ENCODE results near the gene CACNG7. TPM values are rescaled to one million over a fixed set of nuclear protein-coding genes. Genes with fewer than 3 reads are reported as not detected.

Gene CACNG7
- total and polyA plus RNA-seq, 2 donors: 0.05 TPM; not detected in 1

DNA sequence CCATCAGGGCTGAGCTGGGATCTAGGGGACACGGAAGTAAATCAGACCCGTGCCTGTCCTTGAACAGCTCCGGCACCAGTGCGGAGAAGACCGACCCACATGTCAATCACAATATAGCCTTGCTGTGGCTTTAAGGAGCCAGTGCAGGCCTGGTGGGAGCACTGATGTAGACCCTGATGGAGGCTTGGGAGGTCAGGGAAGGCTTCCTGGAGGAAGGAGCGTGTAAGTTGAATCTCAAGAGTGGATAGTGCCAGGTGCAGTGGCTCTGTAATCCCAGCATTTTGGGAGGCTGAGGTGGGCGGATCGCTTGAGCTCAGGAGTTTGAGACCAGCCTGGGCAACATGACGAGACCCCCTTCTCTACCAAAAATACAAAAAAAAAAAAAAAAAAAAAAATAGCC, 42.9 kb downstream of the CACNG7 start:
- Histone ChIP-seq H3K27me3 (ENCODE audit: control insufficient read depth in 2 of 2, insufficient read depth in 1 of 2, low read length in 1 of 2) (peaks cover 2 to 6% of the 10 kb centered on the region in 2 donors), H3K36me3 (ENCODE audit: control insufficient read depth in 2 of 2, insufficient read depth in 2 of 2, low read length in 1 of 2) (no peaks in the 10 kb centered on the region), H3K9me3 (ENCODE audit: control insufficient read depth in 2 of 2, insufficient read depth in 1 of 2, low read length in 1 of 2) (no peaks in the 10 kb centered on the region), H3K27ac (ENCODE audit: low read depth in 1 of 2, low read length in 1 of 2) (no peak overlapping the region), H3K4me3 (ENCODE audit: low read length in 2 of 2) (no peak overlapping the region), H3K4me1 (ENCODE audit: control insufficient read depth in 2 of 2, insufficient read depth in 2 of 2, low read length in 2 of 2) (no peaks in the 10 kb centered on the region)
- no peak for DNase-seq (ENCODE audit: low read depth in 6 of 9, low spot score in 9 of 9)
- WGBS: 87% methylated on average over 9 of the region's 9 CpGs

DNA sequence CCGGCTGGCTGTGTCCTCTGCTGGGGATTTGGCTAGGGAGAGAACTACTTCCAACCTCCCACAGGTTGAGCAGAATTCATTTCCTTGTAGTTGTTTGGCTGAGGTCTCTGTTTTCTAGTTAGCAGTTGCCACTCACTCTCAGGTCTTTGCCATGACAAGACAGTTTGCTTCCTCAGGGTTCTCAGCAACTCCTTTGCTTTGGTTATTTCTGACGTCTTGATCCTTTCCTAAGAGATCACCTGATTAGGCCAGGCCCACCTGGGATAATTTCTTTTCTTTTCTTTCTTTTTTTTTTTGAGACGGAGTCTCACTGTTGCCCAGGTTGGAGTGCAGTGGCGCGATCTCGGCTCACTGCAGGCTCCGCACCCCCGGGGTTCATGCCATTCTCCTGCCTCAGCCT, 44.3 kb downstream of the CACNG7 start:
- Histone ChIP-seq H3K36me3 (ENCODE audit: control insufficient read depth in 2 of 2, insufficient read depth in 2 of 2, low read length in 1 of 2) (no peaks in the 10 kb centered on the region), H3K4me3 (ENCODE audit: low read length in 2 of 2) (no peak overlapping the region), H3K27me3 (ENCODE audit: control insufficient read depth in 2 of 2, insufficient read depth in 1 of 2, low read length in 1 of 2) (peaks cover 4 to 21% of the 10 kb centered on the region in 2 donors), H3K27ac (ENCODE audit: low read depth in 1 of 2, low read length in 1 of 2) (no peak overlapping the region), H3K9me3 (ENCODE audit: control insufficient read depth in 2 of 2, insufficient read depth in 1 of 2, low read length in 1 of 2) (no peaks in the 10 kb centered on the region), H3K4me1 (ENCODE audit: control insufficient read depth in 2 of 2, insufficient read depth in 2 of 2, low read length in 2 of 2) (no peaks in the 10 kb centered on the region)
- no peak for DNase-seq (ENCODE audit: low read depth in 6 of 9, low spot score in 9 of 9)
- WGBS: 94% methylated on average over 8 of the region's 8 CpGs

DNA sequence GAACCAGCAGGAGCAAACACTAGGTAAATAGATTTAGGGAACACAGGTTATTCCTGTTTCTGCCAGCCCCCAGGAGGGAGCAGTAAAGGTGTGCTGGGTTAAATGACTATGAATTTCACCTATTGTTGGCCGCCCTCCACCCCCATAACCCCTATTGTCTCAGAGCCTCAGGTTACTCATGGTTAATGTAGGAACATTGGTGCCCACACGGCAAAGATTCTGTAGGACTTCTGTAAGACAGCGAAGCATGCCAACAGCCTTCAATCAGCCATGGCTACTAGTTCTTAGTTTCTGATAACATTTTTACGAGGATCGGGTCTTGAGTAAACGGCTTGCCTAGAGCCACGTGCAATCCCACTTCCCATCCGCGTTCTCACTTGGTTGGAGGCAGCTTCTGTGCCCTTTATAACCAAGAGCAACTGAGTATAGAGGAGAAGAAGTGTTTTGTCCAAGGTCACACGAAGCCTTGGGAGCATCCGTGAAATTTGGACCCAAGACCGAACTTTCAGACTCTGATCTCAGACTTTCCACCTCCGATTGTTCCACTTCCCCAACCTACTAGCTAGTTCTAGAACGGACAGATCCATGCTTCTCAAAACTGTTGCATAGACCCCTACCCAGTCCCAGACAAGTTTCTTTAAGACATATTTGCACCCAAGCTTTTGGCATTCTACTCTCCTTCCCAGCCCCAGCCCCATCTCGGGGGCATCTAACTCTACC, 48.5 kb downstream of the CACNG7 start:
- DNase-seq (ENCODE audit: low read depth in 6 of 9, low spot score in 9 of 9): no peak

DNA sequence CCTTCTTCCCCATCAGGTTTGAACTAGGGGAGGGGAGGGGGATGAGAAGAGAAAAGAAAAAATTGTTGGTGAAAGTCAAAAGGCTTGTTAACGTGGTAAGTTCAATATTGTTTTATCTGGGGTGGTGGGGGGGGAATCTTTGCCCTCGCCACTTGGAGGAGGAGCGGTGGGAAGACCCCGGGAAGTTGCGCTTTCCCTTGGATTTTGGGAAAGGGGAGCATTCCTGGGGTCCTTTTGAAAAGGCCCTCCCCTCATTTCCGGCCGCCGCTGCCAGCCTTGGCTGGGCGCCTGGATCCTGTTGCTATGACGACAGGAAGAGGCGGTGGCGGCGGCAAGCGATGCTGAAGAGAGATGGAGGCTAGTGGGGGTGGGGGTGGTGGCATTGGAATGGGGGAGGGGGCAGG, 49.1 kb downstream of the CACNG7 start:
- Histone ChIP-seq H3K27ac (ENCODE audit: low read depth in 1 of 2, low read length in 1 of 2) (no peak overlapping the region), H3K36me3 (ENCODE audit: control insufficient read depth in 2 of 2, insufficient read depth in 2 of 2, low read length in 1 of 2) (no peaks in the 10 kb centered on the region), H3K4me3 (ENCODE audit: low read length in 2 of 2) (no peak overlapping the region), H3K27me3 (ENCODE audit: control insufficient read depth in 2 of 2, insufficient read depth in 1 of 2, low read length in 1 of 2) (peaks cover 39 to 60% of the 10 kb centered on the region in 2 donors), H3K9me3 (ENCODE audit: control insufficient read depth in 2 of 2, insufficient read depth in 1 of 2, low read length in 1 of 2) (no peaks in the 10 kb centered on the region), H3K4me1 (ENCODE audit: control insufficient read depth in 2 of 2, insufficient read depth in 2 of 2, low read length in 2 of 2) (no peaks in the 10 kb centered on the region)
- no peak for DNase-seq (ENCODE audit: low read depth in 6 of 9, low spot score in 9 of 9)
- WGBS: 9% methylated on average over 14 of the region's 14 CpGs

More for the DNA sequence above, 48.5 kb downstream of the CACNG7 start:
- 5% methylated on average over 15 of the region's 15 CpGs for WGBS
- no peak overlapping the region for H3K4me3 ChIP-seq (ENCODE audit: low read length in 2 of 2)
- no peak overlapping the region for H3K27ac ChIP-seq (ENCODE audit: low read depth in 1 of 2, low read length in 1 of 2)
- no peaks in the 10 kb centered on the region for H3K9me3 ChIP-seq (ENCODE audit: control insufficient read depth in 2 of 2, insufficient read depth in 1 of 2, low read length in 1 of 2)
- no peaks in the 10 kb centered on the region for H3K4me1 ChIP-seq (ENCODE audit: control insufficient read depth in 2 of 2, insufficient read depth in 2 of 2, low read length in 2 of 2)
- peaks cover 34 to 57% of the 10 kb centered on the region in 2 donors for H3K27me3 ChIP-seq (ENCODE audit: control insufficient read depth in 2 of 2, insufficient read depth in 1 of 2, low read length in 1 of 2)
- H3K36me3 ChIP-seq (ENCODE audit: control insufficient read depth in 2 of 2, insufficient read depth in 2 of 2, low read length in 1 of 2): no peaks in the 10 kb centered on the region

DNA sequence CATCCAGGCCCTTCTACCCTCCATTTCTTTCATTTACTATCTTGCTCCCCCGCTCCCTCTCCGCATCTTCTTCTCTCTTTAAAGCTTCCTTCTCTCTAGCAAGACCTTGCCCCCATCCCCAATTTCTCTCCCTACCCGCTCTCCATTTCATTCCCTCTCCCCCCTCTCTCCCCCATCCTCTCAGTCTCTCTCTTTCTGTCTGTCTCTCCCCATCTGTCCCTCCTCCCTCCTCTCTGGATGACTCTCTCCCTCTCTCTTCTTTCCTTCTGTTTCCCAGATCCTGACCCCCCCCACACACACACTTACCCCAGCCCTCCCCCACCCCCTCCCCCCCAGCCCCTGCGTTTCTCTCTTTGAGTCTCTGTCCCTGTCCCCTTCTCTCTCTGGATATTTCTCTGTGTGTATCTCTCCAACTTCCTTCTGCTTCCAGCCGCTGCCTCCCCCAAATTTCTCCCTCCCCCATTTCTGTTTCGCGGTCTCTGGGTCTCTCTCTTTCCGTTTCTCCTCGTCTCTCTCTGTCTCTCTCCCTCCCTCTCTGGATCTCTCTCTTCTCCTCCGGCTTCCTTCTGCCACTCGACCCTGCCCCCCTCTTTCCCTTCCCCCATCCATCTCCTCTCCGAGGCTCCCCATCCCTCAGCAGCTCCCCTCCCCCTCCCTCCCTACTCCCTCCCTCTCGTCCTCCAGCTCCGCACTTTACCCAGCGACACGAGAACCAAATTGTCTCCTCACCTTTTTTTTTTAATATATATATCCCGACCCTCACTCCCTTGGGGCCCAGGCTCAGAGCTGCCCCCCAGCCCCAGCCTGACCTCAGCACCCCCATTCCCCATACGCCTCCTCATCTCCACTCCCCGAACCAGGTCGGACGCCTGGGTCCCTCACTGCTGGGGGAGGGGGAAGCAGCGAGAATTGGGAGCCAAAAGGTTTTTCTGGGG, 50.0 kb downstream of the CACNG7 start:
- H3K27me3 ChIP-seq (ENCODE audit: control insufficient read depth in 2 of 2, insufficient read depth in 1 of 2, low read length in 1 of 2): peaks cover 46 to 69% of the 10 kb centered on the region in 2 donors
- 6% methylated on average over 22 of the region's 22 CpGs for WGBS
- H3K9me3 ChIP-seq (ENCODE audit: control insufficient read depth in 2 of 2, insufficient read depth in 1 of 2, low read length in 1 of 2): no peaks in the 10 kb centered on the region
- no peak overlapping the region for H3K4me3 ChIP-seq (ENCODE audit: low read length in 2 of 2)
- H3K27ac ChIP-seq (ENCODE audit: low read depth in 1 of 2, low read length in 1 of 2): no peak overlapping the region
- DNase-seq (ENCODE audit: low read depth in 6 of 9, low spot score in 9 of 9): no peak
- no peaks in the 10 kb centered on the region for H3K36me3 ChIP-seq (ENCODE audit: control insufficient read depth in 2 of 2, insufficient read depth in 2 of 2, low read length in 1 of 2)
- no peaks in the 10 kb centered on the region for H3K4me1 ChIP-seq (ENCODE audit: control insufficient read depth in 2 of 2, insufficient read depth in 2 of 2, low read length in 2 of 2)

DNA sequence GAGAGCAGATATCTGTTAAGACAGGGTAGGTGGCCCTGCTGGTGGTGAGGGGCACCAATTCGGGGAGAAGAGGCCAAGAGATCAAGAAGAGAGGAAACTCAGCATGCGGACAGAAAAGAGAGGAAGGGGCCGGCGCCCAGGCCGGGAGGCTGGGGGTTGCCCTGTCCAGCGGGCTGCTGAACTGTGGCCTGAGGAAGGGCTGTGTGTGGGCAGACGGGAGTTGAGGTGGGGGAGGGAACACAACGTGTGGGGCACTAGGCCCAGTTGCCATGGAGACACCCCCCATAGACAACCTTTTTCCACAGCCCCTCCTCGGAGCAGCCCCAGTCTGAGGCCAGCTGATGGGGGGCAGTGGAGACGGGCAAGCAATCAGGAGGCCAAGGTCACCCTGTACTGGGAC, 51.1 kb downstream of the CACNG7 start:
- no peak overlapping the region for H3K27ac ChIP-seq (ENCODE audit: low read depth in 1 of 2, low read length in 1 of 2)
- H3K27me3 ChIP-seq (ENCODE audit: control insufficient read depth in 2 of 2, insufficient read depth in 1 of 2, low read length in 1 of 2): peaks cover 46 to 80% of the 10 kb centered on the region in 2 donors
- no peak for DNase-seq (ENCODE audit: low read depth in 6 of 9, low spot score in 9 of 9)
- WGBS: 7% methylated on average over 10 of the region's 10 CpGs
- no peaks in the 10 kb centered on the region for H3K36me3 ChIP-seq (ENCODE audit: control insufficient read depth in 2 of 2, insufficient read depth in 2 of 2, low read length in 1 of 2)
- H3K4me3 ChIP-seq (ENCODE audit: low read length in 2 of 2): no peak overlapping the region
- no peaks in the 10 kb centered on the region for H3K4me1 ChIP-seq (ENCODE audit: control insufficient read depth in 2 of 2, insufficient read depth in 2 of 2, low read length in 2 of 2)
- H3K9me3 ChIP-seq (ENCODE audit: control insufficient read depth in 2 of 2, insufficient read depth in 1 of 2, low read length in 1 of 2): no peaks in the 10 kb centered on the region

DNA sequence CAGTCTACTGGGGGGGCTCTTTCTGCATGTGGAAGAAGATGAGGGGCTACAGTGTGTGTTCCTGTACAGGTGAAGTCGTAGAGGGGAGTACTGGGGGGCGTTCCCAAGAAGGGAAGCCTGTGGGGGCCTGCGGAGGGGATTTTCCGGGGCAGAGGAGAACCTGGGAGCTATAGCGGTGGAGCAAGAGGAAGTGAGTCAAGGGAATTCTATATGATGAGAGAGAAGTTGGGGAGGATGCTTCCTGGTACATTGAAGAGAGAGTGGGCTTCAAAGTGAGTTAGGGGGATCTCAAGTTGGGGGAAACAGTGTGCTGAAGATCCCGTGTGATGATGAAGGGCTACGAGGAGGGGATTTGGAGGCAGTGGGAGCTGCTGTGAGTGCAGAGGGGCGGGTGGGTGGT, 51.8 kb downstream of the CACNG7 start:
- Histone ChIP-seq H3K27me3 (ENCODE audit: control insufficient read depth in 2 of 2, insufficient read depth in 1 of 2, low read length in 1 of 2) (peaks cover 46 to 82% of the 10 kb centered on the region in 2 donors), H3K36me3 (ENCODE audit: control insufficient read depth in 2 of 2, insufficient read depth in 2 of 2, low read length in 1 of 2) (no peaks in the 10 kb centered on the region), H3K4me1 (ENCODE audit: control insufficient read depth in 2 of 2, insufficient read depth in 2 of 2, low read length in 2 of 2) (no peaks in the 10 kb centered on the region), H3K27ac (ENCODE audit: low read depth in 1 of 2, low read length in 1 of 2) (no peak overlapping the region), H3K4me3 (ENCODE audit: low read length in 2 of 2) (no peak overlapping the region), H3K9me3 (ENCODE audit: control insufficient read depth in 2 of 2, insufficient read depth in 1 of 2, low read length in 1 of 2) (no peaks in the 10 kb centered on the region)
- WGBS: 6% methylated on average over 8 of the region's 8 CpGs
- DNase-seq (ENCODE audit: low read depth in 6 of 9, low spot score in 9 of 9): no peak

DNA sequence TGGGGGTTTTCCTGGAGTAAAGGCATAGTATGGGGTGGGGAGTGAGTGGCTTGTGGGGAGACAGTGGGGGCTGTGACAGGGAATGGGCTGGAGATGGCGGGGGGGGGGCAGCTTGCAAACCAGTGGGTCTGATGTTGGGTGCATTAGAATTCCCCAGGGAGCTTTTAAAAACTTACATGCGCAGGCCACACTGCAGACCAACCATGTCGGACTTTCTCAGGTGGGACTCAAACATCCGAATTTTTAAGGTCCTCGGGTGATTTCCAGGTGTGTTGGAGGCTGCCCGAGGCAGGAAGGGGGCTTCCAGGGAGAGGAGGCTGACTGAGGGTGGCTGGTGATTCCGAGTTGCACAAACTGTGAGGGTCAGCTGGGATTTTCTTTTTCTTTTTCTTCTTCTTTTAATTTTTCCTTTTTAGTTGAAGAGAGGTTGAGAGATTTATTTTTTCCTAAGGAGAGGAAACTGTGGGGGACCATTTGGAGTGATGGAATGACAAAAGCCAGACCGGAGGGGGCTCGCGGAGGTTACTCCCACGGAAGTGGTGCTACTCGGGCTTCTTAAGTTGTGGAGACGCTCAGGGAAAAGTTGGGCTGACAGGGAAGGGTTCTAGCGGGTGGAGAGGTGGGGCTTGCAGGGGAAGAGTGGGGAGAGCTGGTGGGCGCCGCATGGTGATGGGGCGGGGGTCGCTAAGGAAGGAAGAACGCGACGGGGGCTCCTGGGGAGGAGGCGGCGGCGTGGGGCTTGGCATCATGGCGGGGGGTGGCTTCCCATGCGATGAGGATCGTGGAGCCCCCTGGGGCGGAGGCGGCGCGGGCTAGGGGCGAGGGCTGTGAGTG, 52.7 kb downstream of the CACNG7 start:
- no peak overlapping the region for H3K27ac ChIP-seq (ENCODE audit: low read depth in 1 of 2, low read length in 1 of 2)
- H3K27me3 ChIP-seq (ENCODE audit: control insufficient read depth in 2 of 2, insufficient read depth in 1 of 2, low read length in 1 of 2): peaks cover 46 to 82% of the 10 kb centered on the region in 2 donors
- no peaks in the 10 kb centered on the region for H3K9me3 ChIP-seq (ENCODE audit: control insufficient read depth in 2 of 2, insufficient read depth in 1 of 2, low read length in 1 of 2)
- no peak overlapping the region for H3K4me3 ChIP-seq (ENCODE audit: low read length in 2 of 2)
- WGBS: 6% methylated on average over 32 of the region's 32 CpGs
- no peaks in the 10 kb centered on the region for H3K36me3 ChIP-seq (ENCODE audit: control insufficient read depth in 2 of 2, insufficient read depth in 2 of 2, low read length in 1 of 2)
- H3K4me1 ChIP-seq (ENCODE audit: control insufficient read depth in 2 of 2, insufficient read depth in 2 of 2, low read length in 2 of 2): no peaks in the 10 kb centered on the region
- DNase-seq (ENCODE audit: low read depth in 6 of 9, low spot score in 9 of 9): no peak

Data from thymus (tissue), 11 donors.